A549 (cell line): ENCODE data around the gene EVA1C. TPM values are rescaled to one million over a fixed set of nuclear protein-coding genes. Genes with fewer than 3 reads are reported as not detected.

Experiments used
- ATAC-seq, 2 experiments: fragments of 200-7000 bp in 1 of 2; fragments of >200 bp in 1 of 2; cut with Nextera tagmentation in 1 of 2; cut with Tn5 transposase in 1 of 2; 3 replicates each; pipeline versions ENCODE4 v1.8.0 to v1.9.1; 2018 to 2020; ENCODE audit warnings: mild to moderate bottlenecking in 1 of 2, moderate library complexity in 1 of 2
- CTCF ChIA-PET: fragments of 300-600 bp; sonication (Branson Sonifier 250); formaldehyde crosslinking; extraction: SDS; loops from one replicate; lab custom pipeline; 2021; ENCODE audit warnings: antibody characterized with exemption, inconsistent platforms; lab: Yijun Ruan, JAX
- POLR2A ChIA-PET: fragments of 350-600 bp; formaldehyde crosslinking; extraction: SDS; loops from one replicate; lab custom pipeline; 2021; ENCODE audit warnings: antibody characterized with exemption, inconsistent platforms; lab: Yijun Ruan, JAX
- DNase-seq, 2 experiments: peaks; one replicate each; pipeline versions ENCODE4 v3.0.0 to v3.0.0-alpha.2; 2011 to 2016; ENCODE audit warnings: low read depth in 1 of 2, low spot score in 1 of 2
- FAIRE-seq: peaks from 2 replicates; lab custom pipeline; 2011; peaks lifted over from hg19 to GRCh38; lab: Jason Lieb, UNC
- H3K27ac ChIP-seq, 2 experiments: fragments of >200 bp; sonication (Bioruptor Twin); formaldehyde crosslinking; 3 replicates each; pipeline ENCODE4 v1.5.1; 2016 to 2017
- H3K4me1 ChIP-seq: fragments of >200 bp; sonication (Bioruptor Twin); formaldehyde crosslinking; 3 replicates; pipeline ENCODE4 v1.6.1; 2016
- H3K4me2 ChIP-seq: fragments of >200 bp; sonication (Bioruptor Twin); formaldehyde crosslinking; 3 replicates; pipeline ENCODE4 v1.6.1; 2016
- H3K4me3 ChIP-seq: fragments of >200 bp; sonication (Bioruptor Twin); formaldehyde crosslinking; 3 replicates; pipeline ENCODE4 v1.5.1; 2016
- H3K9me3 ChIP-seq: fragments of >200 bp; sonication (Bioruptor Twin); formaldehyde crosslinking; 3 replicates; pipeline ENCODE4 v1.6.1; 2016
- BHLHE40 ChIP-seq: IDR thresholded peaks from 2 replicates; pipeline ENCODE4 v1.6.1; 2012; ENCODE audit warnings: low read depth, low read length, inconsistent platforms
- CBX8 ChIP-seq: fragments of 200-600 bp; sonication (generic); IDR thresholded peaks from 2 replicates; pipeline ENCODE4 v1.6.1; 2016
- CHD4 ChIP-seq: fragments of 200-600 bp; sonication (generic); IDR thresholded peaks from 2 replicates; pipeline ENCODE4 v1.6.1; 2016; ENCODE audit warnings: antibody characterized with exemption, mild to moderate bottlenecking, borderline replicate concordance
- EHF ChIP-seq: fragments of 250-450 bp; sonication (Bioruptor Pico); IDR thresholded peaks from 2 replicates; pipeline ENCODE4 v1.5.0; 2020; ENCODE audit warnings: mild to moderate bottlenecking
- EHMT2 ChIP-seq: fragments of 200-600 bp; sonication (generic); IDR thresholded peaks from 2 replicates; pipeline ENCODE4 v1.6.1; 2016; ENCODE audit warnings: antibody characterized with exemption, low read depth, mild to moderate bottlenecking, moderate library complexity
- FOXS1 ChIP-seq: fragments of 250-450 bp; sonication (Bioruptor Pico); IDR thresholded peaks from 2 replicates; pipeline ENCODE4 v1.5.0; 2020; ENCODE audit warnings: mild to moderate bottlenecking, moderate library complexity
- KDM5A ChIP-seq: fragments of 200-600 bp; sonication (generic); IDR thresholded peaks from 2 replicates; pipeline ENCODE4 v1.6.1; 2016; ENCODE audit warnings: antibody characterized with exemption, mild to moderate bottlenecking
- MYC ChIP-seq: IDR thresholded peaks from 2 replicates; pipeline ENCODE4 v1.6.1; 2012; ENCODE audit warnings: mild to moderate bottlenecking, inconsistent platforms, low read length, improper control_type of control experiment, borderline replicate concordance
- POLR2AphosphoS2 ChIP-seq: conservative IDR thresholded peaks from 2 replicates; pipeline ENCODE4 v1.6.1; 2012; ENCODE audit warnings: low read length, improper control_type of control experiment, inconsistent platforms
- SREBF2 ChIP-seq: fragments of 450-650 bp; IDR thresholded peaks from 2 replicates; pipeline ENCODE4 v1.6.1; 2014; ENCODE audit warnings: mild to moderate bottlenecking, moderate library complexity
- TP53 ChIP-seq: fragments of 250-450 bp; sonication (Bioruptor Pico); IDR thresholded peaks from 2 replicates; pipeline ENCODE4 v1.5.0; 2021; ENCODE audit warnings: mild to moderate bottlenecking, moderate library complexity
- ZNF302 ChIP-seq: fragments of 250-450 bp; sonication (Bioruptor Pico); IDR thresholded peaks from 2 replicates; pipeline ENCODE4 v1.9.0; 2021; ENCODE audit warnings: inconsistent platforms, mild to moderate bottlenecking, moderate library complexity
- ZSCAN20 ChIP-seq: fragments of 250-450 bp; sonication (Bioruptor Pico); IDR thresholded peaks from 2 replicates; pipeline ENCODE4 v1.8.0; 2022; ENCODE audit warnings: mild to moderate bottlenecking, moderate library complexity
- WGBS: methylation state at CpG from one replicate; pipeline ENCODE4 v1.1.6; 2017; ENCODE audit errors: missing lambda C conversion rate; 5-methylcytosine and 5-hydroxymethylcytosine counted together
- polyA plus RNA-seq, 4 experiments: library from polyadenylated mRNA; depleted of rRNA in 3 of 4; stranded (reverse); fragments of >200 nt; fragmentation: RNase III in 1 of 4; extraction: RNeasy Plus Mini Kit Qiagen cat#74134 plus additional on column Dnase treatment in 1 of 4; gene quantifications; 2 replicates in 3 of 4; 3 replicates in 1 of 4; pipeline ENCODE4 v1.2.3, GENCODE V29; 2011 to 2017
- TF ChIP-seq, protein P1 (sequence below): IDR thresholded peaks from 2 replicates; pipeline ENCODE4 v1.6.1; 2012
- TF ChIP-seq, protein P2 (sequence below): fragments of 250-450 bp; sonication (Bioruptor Pico); IDR thresholded peaks from 2 replicates; pipeline ENCODE4 v1.5.0; 2021; ENCODE audit warnings: mild to moderate bottlenecking, moderate library complexity, borderline replicate concordance
- TF ChIP-seq, protein P3 (sequence below): fragments of 250-450 bp; sonication (Bioruptor Pico); IDR thresholded peaks from 2 replicates; pipeline ENCODE4 v1.5.0; 2020; ENCODE audit warnings: low read depth, mild to moderate bottlenecking, moderate library complexity
- TF ChIP-seq, protein P4 (sequence below): fragments of >200 bp; sonication (Bioruptor Twin); formaldehyde crosslinking; IDR thresholded peaks from 3 replicates; pipeline ENCODE4 v1.6.1; 2016
- TF ChIP-seq, protein P5 (sequence below): IDR thresholded peaks from 2 replicates; pipeline ENCODE4 v1.6.1; 2012
- TF ChIP-seq, protein P6 (sequence below): fragments of 450-650 bp; IDR thresholded peaks from 2 replicates; pipeline ENCODE4 v1.6.1; 2014; ENCODE audit warnings: antibody characterized with exemption

EVA1C gene
- polyA plus RNA-seq, 2 of the 4 experiments (the other 2 are of a cell fraction) = 41.1 to 48.0 TPM

DNA sequence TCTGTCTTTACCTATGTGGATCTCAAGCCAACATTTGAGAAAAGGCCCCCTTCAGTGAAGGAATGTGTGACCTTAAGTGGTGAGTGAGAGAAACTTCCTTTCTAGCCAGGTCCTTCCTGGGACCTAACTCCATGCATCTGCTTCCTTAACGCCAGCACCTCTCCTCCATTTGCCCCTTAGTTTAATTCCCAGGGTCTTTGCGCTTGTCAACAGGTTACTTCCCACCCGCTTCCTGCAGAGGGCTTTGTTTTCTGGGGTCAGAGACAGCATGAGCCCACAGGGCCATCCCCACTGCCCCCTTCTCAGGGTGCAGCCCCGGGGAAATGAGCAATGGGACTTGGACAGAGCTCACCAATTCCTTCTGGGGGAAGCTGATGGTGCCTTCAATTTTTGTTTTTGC, 54.8 kb downstream of the EVA1C start:
- CTCF ChIA-PET = no interaction called here
- 85% methylated on average over 4 of the region's 4 CpGs for WGBS

DNA sequence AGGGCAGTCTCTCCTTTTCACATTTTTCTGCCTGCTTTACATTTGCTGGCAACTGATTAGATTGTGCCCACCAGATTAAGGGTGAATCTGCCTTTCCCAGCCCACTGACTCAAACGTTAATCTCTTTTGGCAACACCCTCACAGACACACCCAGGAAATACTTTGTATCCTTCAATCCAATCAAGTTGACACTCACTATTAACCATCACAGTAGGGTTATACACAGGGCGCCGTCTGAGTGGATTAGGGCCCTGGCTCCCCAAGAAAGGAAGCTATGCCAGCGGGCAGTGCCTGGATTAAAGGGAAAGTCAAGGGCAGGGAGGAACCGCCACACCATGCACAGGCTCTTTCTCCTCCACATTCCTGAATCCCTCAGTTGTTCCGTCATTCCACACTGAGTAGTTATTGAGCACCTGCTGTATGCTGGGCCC, 56.2 kb downstream of the EVA1C start:
- no peak for FAIRE-seq
- DNase-seq = no peak
- ChIA-PET CTCF (interaction anchor here (0.9 to 1.4 kb wide), 2 partner anchors 12 to 132 kb away, joined by 3 to 4 read pairs; no protein-coding TSS in a partner anchor), POLR2A (no interaction called here)
- no peak for ATAC-seq
- TF ChIP-seq POLR2AphosphoS2 (no peak), SREBF2 (no peak), MYC (no peak), BHLHE40 (no peak), CHD4 (no peak), TP53 (CRISPR knock-in tag) (no peak), EHMT2 (no peak), KDM5A (no peak), ZSCAN20 (no peak), CBX8 (no peak)
- TF ChIP-seq, protein P1, sequence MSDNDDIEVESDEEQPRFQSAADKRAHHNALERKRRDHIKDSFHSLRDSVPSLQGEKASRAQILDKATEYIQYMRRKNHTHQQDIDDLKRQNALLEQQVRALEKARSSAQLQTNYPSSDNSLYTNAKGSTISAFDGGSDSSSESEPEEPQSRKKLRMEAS = no peak
- TF ChIP-seq, protein P2, sequence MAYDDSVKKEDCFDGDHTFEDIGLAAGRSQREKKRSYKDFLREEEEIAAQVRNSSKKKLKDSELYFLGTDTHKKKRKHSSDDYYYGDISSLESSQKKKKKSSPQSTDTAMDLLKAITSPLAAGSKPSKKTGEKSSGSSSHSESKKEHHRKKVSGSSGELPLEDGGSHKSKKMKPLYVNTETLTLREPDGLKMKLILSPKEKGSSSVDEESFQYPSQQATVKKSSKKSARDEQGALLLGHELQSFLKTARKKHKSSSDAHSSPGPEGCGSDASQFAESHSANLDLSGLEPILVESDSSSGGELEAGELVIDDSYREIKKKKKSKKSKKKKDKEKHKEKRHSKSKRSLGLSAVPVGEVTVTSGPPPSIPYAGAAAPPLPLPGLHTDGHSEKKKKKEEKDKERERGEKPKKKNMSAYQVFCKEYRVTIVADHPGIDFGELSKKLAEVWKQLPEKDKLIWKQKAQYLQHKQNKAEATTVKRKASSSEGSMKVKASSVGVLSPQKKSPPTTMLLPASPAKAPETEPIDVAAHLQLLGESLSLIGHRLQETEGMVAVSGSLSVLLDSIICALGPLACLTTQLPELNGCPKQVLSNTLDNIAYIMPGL (CRISPR knock-in tag) = no peak
- TF ChIP-seq, protein P3, sequence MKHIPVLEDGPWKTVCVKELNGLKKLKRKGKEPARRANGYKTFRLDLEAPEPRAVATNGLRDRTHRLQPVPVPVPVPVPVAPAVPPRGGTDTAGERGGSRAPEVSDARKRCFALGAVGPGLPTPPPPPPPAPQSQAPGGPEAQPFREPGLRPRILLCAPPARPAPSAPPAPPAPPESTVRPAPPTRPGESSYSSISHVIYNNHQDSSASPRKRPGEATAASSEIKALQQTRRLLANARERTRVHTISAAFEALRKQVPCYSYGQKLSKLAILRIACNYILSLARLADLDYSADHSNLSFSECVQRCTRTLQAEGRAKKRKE (CRISPR knock-in tag) = no peak
- TF ChIP-seq, protein P4, sequence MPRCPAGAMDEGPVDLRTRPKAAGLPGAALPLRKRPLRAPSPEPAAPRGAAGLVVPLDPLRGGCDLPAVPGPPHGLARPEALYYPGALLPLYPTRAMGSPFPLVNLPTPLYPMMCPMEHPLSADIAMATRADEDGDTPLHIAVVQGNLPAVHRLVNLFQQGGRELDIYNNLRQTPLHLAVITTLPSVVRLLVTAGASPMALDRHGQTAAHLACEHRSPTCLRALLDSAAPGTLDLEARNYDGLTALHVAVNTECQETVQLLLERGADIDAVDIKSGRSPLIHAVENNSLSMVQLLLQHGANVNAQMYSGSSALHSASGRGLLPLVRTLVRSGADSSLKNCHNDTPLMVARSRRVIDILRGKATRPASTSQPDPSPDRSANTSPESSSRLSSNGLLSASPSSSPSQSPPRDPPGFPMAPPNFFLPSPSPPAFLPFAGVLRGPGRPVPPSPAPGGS = no peak
- TF ChIP-seq, protein P5, sequence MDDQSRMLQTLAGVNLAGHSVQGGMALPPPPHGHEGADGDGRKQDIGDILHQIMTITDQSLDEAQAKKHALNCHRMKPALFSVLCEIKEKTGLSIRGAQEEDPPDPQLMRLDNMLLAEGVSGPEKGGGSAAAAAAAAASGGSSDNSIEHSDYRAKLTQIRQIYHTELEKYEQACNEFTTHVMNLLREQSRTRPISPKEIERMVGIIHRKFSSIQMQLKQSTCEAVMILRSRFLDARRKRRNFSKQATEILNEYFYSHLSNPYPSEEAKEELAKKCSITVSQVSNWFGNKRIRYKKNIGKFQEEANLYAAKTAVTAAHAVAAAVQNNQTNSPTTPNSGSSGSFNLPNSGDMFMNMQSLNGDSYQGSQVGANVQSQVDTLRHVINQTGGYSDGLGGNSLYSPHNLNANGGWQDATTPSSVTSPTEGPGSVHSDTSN = no peak
- TF ChIP-seq, protein P6, sequence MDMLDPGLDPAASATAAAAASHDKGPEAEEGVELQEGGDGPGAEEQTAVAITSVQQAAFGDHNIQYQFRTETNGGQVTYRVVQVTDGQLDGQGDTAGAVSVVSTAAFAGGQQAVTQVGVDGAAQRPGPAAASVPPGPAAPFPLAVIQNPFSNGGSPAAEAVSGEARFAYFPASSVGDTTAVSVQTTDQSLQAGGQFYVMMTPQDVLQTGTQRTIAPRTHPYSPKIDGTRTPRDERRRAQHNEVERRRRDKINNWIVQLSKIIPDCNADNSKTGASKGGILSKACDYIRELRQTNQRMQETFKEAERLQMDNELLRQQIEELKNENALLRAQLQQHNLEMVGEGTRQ = no peak
- WGBS = 76% methylated on average over 4 of the region's 6 CpGs
- Histone ChIP-seq H3K4me2 (no peak overlapping the region), H3K4me1 (peaks cover 37% of the 10 kb centered on the region), H3K27ac (peak overlapping the region; percentile 12 to 65; a peak in 4 of 6 replicates), H3K4me3 (no peak overlapping the region), H3K9me3 (no peaks in the 10 kb centered on the region)

More for the DNA sequence above, 54.8 kb downstream of the EVA1C start:
- Histone ChIP-seq H3K9me3 (no peaks in the 10 kb centered on the region), H3K4me3 (no peak overlapping the region), H3K4me2 (no peak overlapping the region), H3K27ac (peak overlapping the region; percentile 54 to 99; a peak in 5 of 6 replicates), H3K4me1 (peaks cover 48% of the 10 kb centered on the region)
- POLR2A ChIA-PET = interaction anchor here (0.6 kb wide), 1 partner anchor 737 kb away, joined by 3 read pairs; no protein-coding TSS in a partner anchor
- ATAC-seq (no peak), FAIRE-seq (no peak), DNase-seq (no peak)
- TF ChIP-seq EHF (CRISPR knock-in tag) (no peak), ZNF302 (no peak), FOXS1 (CRISPR knock-in tag) (no peak)
